Measurements from ENCODE around the gene PAXX. TPM values are rescaled to one million over a fixed set of nuclear protein-coding genes. Genes with fewer than 3 reads are reported as not detected.
A peak's percentile ranks its signal among the peaks of the same experiment; 100 is the strongest.

The PAXX gene
- total and polyA plus RNA-seq, 9 of the 15 experiments (the other 6 are each of a cell fraction or from before 2014, with no cell fraction given), result 1.2 to 175 (median 38.5) TPM

GRCh38 chr9:136952876-136953770 is 39.1 kb upstream of the PAXX start:
- H3K4me1 ChIP-seq (replicated peaks in 1 of 2; ENCODE audit: control insufficient read depth in 2 of 2, insufficient read depth in 2 of 2, low read length in 2 of 2), result peaks cover 2 to 61% of the 10 kb centered on the region in 2 experiments; a peak in 4 of 5 replicates
- H3K9ac ChIP-seq (ENCODE audit: insufficient read depth in 1 of 2, low read depth in 2 of 2, low read length in 2 of 2), result peak overlapping the region in 1 of 2 experiments; percentile 35; a peak in 1 of 4 replicates
- no TSS peak for BruUV-seq (replicated peaks)
- H4K20me1 ChIP-seq (replicated peaks; ENCODE audit: control insufficient read depth, insufficient read depth, low read length), result 0 out of 2 replicates have a peak, but pooled peaks cover 4% of the 10 kb centered on the region
- ATAC-seq, result no peak
- intact Hi-C loops (cut with micrococcal nuclease) (no loop called here), in situ Hi-C loops (cut with MboI) (no loop called here)
- no peaks in the 10 kb centered on the region for H3K79me2 ChIP-seq (ENCODE audit: control insufficient read depth, insufficient read depth, low read length)
- no peaks in the 10 kb centered on the region for H3K9me3 ChIP-seq (replicated peaks; ENCODE audit: control insufficient read depth, insufficient read depth, low read depth, low read length)
- peaks cover 2 to 7% of the 10 kb centered on the region in 2 experiments; a peak in 3 of 5 replicates for H3K27me3 ChIP-seq (ENCODE audit: control insufficient read depth in 2 of 2, insufficient read depth in 2 of 2, low read length in 2 of 2)
- H3K27ac ChIP-seq (ENCODE audit: extremely low read depth, low read depth, low read length), result no peak overlapping the region
- CTCF ChIA-PET (ENCODE audit: low intra/inter-chr PET ratio), result no interaction called here
- no peak overlapping the region for H3K4me2 ChIP-seq (ENCODE audit: insufficient read depth, low read length)
- no peak for DNase-seq (ENCODE audit: extremely low read depth in 1 of 4, low spot score in 3 of 4)
- no peak overlapping the region for H2AFZ ChIP-seq (ENCODE audit: low read depth, low read length)
- no peak for FAIRE-seq
- no peak overlapping the region for H3K4me3 ChIP-seq
- TF ChIP-seq ZNF785 (CRISPR knock-in tag; IDR thresholded peaks at IDR 0.05) (no peak), ZBTB33 (CRISPR knock-in tag; IDR thresholded peaks at IDR 0.05) (peak; percentile 87), SRSF9 (IDR thresholded peaks at IDR 0.05; ENCODE audit: borderline replicate concordance, low read depth, low read length) (no peak)
- no peaks in the 10 kb centered on the region for H3K36me3 ChIP-seq (ENCODE audit: control insufficient read depth, insufficient read depth, low read length)
- 71% methylated on average over 31 of the region's 44 CpGs for WGBS (ENCODE audit: insufficient coverage, low coverage, missing lambda C conversion rate)
- POLR2A ChIA-PET, result interaction anchor here (0.6 to 0.7 kb wide), 3 partner anchors 25 to 49 kb away, joined by 3 to 4 read pairs (median 3); no protein-coding TSS in a partner anchor
- H3K9me1 ChIP-seq (ENCODE audit: control insufficient read depth, insufficient read depth, low read length), result peaks cover 2% of the 10 kb centered on the region

Measured in K562 (cell line).